Measurements from ENCODE around the gene DHRS12.
A peak's percentile ranks its signal among the peaks of the same experiment; 100 is the strongest.

Gene DHRS12

DNA sequence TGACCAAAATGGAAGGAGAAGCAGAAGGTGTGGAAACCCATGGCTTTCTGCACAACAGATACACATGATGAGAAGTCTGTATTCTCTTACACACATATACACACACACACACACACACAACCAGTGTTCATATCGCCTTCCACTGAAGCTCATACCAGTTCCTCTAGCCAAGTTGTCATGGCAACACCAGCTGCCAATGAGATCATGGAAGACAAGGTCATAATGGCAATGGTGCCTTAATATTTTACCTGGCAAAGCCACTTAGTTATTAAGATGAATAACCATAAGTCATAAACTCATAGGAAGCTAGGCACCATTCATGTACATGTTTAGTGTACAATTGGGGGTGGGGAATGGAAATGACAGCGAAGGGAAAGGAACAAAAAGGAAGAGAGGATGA is 2.6 kb upstream of the DHRS12 start:
- no peak for DNase-seq

DNA sequence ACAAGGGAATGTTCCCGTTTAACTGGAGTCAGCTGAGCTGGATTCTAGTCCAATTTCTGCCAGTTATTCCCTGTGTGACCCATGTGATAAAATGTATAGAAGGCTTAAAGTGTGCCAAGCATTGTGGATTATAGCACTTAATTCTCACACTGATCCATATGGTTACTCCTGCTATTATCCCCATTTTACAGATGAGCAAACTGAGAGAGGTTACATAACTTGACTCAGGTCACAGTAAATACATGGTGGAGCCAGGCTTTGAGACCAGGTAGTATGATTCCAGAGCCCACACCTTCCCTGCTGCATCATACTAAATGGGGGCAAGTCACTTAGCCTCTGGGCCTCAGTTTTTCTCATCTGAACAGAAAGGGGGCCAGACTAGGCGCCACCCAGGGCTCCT is 2.0 kb upstream of the DHRS12 start:
- no peak for DNase-seq

DNA sequence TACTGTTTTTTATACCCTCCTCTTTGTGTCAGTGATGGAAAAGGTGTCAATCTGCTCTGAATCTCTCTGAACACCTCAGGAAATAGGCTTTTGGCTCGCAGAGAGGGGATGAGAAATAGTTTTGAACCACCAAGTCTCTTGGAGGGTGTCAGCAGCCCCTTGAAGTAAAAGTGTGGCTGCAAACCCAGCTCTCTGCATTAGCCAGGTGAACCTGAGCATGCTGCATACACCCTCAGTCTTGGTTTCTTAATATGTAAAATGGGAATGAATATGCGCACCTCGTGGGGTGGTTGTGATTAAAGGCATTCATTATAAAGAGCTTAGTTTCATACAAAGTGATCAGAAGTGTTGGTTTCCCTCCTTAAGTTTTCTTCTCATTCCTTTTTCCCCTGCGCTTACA is 1.4 kb upstream of the DHRS12 start:
- DNase-seq: no peak

DNA sequence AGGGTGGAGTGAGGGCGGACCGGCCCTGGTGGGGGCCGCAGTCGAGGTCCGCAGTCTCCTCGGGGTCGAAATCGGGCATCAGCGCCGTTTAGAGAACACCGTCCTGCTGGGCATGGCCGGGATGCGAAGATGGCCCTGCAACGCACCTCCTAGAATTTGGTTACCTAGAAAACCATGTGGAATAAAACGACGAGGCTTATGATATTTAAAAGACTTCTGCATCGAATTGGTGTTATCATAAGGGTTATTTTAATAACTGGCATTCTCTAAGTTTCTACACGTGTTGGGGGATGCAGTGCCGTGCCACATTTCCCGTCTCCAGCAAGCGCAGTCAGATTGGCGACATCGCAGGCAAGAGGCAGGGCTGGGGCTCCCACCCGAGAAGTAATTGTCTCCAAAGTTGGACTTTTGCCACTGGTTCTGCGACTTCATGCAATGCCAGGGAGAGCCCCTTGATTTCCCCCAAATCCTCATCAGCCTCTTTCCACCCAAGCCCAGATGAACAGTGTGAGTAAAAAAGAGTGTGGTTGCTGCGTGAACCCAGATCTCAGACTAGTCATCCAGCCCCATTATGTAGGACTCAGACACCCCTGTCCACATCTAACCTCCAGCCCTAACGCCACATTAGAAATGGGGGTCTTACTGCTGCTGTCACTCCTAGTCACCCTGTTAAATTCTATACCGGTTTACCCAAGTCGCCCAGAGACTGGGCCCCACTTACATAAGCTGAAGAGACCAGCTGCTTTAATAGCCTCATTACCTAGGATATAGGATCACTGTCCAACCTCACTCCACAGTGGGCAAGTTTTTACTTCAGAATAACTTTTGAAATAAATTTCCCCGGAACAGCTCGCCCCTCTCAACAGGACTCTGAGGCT is 571 bp upstream of the DHRS12 start:
- DNase-seq: peak; percentile 38

DNA sequence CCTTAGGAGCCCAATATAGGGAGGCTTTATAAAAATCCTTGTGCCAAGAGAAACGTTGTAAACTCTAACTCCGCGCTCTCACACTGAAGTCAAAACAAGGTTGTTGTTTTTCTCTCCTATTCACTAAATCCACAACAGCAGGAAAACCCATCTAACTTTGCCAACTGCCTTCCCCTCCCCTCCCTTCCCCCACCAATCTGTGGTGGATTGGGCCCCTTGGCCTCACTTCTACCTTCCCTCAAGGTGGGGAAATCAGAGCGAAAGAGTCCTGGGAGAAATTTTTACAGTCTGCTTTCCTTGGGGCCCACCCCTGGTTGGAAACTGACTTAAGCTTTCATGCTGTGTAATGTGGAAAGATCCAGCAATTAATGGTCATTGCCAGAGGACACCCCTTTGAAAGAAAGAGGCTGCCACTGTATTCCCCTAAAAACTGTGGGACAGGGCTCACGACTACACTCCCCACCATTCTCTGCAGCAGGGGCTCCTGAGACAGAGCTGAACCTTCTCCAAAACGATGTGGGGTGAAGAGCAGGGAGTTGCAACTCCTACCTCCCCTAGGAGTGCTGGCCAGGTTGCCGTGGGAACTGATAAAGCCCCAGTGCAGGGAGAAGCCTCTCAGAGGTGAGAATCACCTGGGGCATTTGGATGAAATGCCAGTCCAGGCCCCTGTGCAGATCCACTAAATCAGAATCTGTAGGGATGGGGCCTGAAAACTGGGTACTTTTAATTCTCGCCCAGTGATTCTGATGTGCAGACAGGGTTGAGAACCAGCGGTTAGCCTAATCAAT is 1.1 kb downstream of the DHRS12 start:
- no peak for DNase-seq

DNA sequence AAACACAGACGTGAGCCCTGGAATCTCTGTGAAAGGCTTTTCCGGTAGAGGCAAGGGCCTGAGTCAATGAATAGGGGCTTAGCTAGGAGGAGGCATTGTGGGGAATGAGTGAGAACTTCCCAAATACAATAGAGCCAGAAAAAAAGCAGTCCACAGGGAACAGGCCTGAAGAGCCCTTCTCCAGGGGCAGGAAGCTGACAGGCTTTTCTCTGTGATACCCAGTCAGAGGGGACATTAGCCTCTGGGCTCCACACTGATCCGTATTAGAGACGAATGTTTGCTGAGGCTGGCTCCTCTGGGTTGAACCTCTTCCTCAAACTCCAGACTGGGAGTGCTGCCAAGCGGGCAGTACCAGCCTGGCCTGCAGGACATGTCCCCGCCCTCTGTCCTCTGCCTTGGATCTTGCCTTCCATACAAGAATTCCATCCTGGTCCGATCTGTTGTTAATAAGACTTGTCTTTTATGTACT is 2.3 kb downstream of the DHRS12 start:
- no peak for DNase-seq

DNA sequence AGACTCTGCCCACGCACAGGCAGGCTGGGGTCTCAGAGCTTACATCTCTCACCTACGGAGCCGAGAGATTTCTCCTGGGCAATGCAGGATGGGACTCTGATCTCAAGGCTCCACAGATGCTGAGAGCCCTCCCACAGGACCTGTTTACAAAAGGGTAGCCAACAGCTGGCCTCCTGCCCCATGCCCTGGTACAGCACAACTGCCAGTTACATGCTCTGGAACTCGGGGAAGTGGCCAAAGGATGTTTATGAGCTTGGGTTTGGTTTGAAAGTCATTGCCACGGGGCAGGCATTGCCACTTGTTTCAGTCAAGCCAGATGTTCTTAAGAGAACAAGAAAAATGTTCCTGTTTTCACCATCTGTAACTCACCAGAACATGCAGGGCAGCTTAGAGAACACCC is 3.5 kb downstream of the DHRS12 start:
- DNase-seq: no peak

DNA sequence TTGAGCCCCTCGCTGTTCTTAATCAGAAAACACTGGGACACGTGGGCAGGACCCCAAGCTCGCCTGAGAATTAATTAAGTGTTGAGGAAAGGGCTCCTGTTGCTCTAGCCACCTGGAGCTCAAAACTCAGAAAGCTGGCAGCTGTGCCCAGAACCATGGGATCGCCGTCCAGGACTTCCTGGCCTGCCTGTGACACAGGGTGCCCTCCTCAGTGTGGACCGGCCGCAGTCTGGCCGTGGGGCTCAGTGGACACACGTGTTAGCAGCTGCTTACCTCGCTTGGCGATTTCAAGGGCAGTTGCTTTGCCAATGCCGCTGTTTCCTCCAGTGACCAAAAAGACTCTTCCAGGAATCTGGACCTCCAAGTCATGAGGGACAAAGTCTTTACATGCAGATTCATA is 4.7 kb downstream of the DHRS12 start:
- DNase-seq: no peak

DNA sequence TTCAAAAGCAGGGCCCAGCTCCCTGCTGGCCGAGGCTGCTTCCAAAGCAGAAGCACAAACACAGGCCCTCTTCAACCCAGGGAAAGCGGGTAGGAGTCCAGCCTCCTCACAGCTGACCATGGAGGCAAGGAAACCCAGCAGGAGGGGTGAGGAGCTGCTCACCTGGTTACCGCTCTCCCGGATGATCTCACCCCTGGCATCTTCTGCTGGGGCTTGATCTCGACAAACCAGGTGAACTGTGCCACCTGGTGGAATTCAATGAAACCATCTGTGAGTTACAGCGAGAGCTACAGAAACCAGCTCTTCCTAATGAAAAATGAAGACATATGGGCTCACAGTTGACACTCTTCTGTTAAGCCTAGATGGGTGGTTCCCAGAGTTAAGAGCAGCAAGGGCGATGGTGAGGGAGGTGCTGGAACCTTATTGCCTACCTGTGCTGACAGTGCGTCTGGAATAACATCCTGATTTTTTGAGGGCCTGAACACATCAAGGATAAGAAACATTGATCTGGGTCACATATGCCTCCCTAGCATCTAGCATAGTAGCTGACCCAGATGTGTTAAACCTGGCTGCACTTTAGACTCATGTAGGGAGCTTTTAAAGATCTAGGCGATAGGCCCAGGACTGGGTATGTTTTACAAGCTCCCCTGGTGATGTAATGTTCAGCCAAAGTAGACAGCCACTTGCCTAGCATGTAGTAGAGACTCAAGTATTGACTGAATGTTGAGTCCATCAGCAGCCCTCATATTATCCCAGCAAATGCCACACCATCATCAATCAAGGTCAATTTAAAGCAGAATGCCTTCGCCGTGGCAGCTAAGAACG is 6.1 kb downstream of the DHRS12 start:
- peak; percentile 78 for DNase-seq

DNA sequence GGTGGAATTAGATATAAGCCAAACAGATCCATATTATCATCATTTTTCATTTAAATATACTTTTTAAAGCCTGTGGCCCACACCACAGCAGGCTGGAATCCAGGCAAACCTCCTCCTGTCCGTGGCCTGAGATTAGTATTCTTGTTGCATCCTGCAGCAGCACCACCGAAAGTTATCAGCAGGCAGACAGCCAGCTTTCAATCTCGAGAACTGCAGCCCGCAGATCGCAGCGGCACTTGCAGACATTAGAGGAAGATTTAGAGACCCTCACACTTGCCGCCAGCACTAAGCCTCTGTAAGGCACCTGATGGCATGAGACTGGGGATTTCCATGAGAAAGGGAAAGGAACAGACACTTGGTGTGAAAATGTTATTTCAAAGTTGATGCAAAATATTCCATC is 7.4 kb downstream of the DHRS12 start:
- no peak for DNase-seq

DNA sequence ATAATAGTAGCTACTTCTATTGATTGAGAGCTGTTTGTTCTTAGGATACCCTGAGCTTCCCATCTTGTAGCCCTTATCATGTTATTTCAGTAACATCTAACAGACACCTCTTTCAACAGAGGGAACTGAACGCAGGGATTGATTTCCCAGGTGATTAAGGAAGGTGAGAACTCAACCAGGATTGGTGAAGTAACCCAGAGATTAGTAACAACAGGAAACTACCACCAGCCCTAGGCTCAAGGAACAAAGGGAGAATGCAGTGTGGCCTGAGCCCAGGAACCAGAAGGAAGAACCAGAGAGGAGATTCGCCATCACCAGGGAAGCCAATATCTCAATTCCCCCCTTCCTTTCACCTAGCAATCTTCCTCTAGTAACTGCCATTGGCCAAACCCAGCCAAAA is 8.5 kb downstream of the DHRS12 start:
- DNase-seq: no peak

DNA sequence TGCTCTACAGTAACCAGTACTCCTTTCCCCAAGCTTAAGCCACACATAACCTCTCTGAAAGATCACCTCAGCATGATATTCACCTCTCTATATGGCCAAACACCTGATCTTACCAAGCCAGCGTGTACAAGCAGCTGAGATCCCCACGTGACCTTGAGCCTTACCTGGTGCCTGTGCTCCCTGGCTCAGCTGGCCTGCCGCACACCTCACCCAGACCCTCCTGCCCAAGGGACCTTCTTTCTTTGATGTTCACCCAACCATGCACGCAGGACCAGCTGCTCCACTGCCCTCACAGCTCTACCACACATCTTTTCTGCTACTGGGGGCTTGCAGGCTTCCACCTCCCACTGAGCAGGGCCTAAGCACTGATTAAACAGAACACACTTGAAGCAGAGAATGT is 9.0 kb downstream of the DHRS12 start:
- DNase-seq: no peak

DNA sequence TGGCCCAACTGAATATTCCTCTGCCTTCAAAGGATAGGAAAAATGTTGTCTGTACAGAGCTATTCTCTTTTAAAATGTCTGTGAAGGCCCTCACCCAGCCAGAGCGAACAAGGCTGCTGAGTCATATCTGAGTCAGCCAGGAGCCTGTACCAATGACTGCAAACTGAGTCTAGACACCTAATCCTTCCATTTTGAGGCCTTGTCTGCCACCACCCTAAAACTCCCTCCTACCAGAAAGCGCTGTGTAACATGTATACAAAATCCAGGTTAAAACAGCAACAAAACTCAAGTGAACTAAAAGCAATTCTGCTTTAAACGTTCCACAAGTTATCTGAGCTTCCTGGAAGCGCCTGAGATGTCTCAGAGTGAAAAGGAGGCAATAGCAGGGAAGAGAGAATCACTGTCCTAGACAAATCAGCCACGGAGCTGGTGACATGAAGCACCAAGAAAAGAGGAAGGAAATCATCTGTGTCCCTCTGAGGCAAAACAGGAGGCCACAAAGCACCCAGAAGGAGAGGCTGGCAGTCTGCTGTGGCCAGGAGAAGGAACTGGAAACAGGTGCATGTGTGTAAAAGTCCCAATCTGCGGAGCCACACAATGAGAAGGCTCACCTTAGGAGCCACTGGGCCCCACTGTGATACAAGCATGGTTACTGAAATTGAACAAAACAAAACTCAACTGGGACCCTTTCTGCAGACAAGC is 10.2 kb downstream of the DHRS12 start:
- DNase-seq: peak; percentile 72

DNA sequence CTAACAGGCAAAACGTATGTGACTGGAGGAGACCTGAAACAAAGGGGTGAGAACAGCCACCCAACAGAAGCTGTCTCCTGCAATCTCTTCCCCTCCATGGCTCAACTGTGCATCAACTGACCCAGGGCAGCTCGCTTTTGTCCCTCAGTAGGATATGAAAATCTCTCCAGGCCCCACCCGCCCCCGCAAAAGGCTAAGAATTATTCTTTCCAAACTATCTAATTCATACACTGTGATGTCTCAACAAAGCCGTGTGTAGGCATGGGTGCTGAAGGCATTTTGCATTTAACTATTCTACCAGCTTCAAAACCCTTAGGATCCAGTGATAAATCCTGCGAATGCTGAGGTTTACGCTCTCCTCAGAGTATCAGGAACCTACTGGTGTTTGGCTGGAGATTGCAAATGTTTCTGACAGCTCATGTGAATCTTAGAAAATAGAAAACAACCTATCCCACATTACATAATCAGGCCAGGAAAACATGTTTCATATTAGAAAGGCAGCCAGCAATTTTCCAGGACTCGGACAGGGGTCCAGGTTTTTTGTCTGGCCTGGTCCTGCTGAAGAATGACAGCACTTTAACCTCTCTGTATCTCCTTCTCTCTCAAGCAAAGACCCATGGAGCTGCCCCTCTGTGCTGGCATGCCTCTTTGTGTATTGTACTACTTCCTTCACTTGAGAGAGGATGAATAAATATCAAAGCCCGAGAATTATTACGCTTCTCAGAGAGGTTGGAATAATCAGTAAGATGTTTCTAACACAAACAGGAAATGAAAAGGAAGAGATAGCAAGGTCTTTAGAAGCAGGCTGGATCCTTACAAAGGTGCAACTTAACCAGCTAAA is 17.3 kb downstream of the DHRS12 start:
- DNase-seq: no peak

DNA sequence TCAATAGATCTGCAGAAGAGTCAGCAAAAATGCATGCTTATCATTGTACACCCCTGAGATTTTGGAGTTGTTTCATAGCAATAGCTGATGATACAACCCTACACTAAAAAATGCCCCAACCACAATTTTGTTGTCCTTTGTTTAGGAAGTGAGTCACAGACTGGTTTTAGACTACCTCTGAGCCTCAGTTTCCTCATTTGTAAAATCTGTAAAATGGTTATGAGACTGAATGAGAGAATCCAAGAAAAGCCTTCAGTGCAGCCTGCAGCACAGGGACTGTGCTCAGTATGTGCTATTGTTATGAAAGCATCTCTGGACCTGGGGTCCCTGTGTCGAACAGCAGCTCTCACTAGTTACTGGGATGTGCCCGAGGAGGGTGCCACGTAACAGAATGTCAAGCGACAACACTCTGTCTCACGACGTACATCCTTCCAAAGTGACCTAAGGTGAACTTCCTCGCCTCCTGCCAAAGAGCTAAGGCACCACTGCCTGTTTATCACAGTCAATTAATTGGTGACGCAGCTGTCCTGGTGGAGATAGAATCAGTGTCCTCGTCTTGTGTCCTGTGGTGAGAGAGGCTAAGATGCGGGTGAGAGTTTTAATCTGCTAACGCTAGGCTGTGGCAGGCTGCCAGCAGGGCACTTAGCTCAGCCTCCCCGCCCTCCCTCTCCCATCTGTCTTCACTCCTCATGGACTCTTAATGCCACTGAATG is 18.1 kb downstream of the DHRS12 start:
- DNase-seq: peak; percentile 70

DNA sequence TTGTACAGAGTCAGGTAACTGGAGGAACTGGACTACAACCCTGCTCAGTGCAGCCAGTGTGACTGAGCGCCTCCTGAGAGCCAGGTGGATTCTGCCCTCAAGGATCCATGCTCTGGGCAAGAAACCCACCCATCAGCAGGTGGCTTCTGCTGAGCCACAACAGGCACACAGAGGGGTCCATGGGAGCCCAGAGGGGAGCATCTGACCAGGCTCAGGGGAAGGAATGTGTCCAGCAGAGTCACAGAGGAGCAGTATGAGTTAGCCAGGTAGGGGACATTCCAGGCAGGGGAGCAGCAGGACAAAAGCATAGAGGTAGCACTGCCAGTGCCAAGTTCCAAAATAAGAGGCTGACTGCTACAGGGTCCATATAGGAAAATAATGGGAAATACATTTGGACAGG is 19.9 kb downstream of the DHRS12 start:
- no peak for DNase-seq

DNA sequence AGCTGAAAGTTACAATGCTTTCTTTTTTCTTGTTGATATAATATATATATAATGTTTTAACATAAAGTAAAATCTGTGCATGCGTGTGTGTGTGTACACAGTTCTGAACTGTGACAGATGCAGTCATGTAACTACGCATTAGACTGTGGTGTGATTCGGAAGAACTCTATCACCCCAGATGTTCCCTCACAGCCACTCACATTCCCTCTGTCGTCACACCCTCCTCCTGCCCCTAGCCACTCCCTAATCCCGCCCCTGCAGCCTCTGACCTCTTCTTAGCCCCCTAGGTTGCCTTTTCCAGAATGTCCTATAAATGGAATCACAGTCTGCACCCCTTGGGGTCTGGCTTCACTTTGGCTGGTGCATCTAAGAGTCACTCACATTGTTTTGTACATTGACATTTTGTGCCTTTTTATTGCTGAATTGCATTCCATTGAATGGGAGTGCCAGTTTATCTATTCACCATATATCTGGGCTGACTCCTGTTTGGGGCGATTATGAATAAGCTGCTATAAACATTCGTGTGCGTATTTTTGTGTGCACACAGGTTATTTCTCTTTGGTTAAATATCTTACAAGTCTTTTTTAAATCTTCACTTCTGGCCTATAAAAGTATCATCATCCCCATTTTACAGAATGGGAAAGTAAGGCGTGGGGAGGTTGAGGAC is 20.4 kb downstream of the DHRS12 start:
- DNase-seq: no peak

DNA sequence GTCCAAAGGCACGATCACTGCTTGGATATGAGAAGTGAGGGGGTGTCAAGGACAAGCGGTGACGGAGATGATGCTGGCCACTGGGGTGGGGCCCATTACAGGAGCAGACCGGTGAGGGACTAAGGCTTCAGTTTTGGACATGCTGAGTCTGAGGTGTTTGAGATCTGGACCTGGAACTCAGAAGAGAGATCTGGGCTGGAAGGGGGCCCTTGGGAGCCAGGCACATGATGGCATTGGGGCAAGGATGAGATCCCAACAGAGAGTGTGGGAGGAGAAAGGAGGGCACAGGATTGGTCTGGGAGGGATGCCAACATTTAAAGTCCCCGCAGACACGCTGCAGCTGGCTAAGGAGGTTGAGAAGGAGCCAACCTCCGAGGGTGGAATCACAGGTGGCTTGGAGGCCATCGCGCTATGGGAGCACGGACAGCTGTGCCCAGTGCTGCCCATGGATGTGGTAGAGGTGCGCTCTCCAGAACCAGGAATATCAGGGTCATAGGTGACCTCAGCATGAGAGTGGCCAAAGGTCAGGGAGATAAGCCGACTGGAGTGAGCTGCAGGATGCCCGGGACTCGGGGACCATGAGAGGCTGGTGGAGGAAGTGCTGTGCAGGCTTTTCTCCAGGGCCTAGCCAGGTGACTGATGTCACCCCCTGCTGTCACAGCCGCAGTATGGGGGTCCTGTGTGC is 21.8 kb downstream of the DHRS12 start:
- no peak for DNase-seq

DNA sequence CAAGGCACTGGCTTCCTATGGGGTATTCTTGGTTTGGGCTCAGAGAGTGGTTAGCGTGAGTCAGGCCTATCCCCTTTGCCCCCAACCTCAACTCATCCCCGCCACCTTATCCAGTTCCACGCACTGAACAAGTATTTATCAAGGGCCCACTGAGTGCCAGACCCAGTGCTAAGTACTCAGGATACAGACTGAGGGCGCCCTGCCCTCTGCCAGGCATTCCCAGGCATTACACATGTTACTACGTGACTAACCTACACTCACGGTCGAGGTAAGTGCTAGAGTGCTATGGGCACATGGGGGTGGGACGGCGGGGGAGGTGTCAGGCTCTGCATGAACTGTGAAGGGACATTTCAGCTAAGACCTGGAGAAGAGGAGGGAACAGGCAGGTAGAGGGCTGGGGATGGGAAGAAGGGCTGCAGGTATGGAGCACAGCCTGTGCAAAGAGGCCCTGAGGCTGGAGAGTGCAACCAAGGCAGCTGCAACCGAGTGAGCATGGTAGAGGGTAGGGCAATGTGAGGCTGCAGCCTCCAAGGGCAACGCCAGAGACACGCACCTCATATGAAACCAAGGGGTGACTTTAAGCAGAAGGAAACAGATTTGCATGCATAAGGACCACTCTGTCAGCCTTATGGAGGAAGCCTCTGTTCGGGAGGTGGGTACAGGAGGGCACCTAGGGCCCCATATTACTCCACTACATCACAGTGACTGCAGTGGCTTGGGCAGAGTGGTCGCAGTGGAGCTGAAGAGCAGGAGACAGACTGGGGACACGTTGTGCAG is 22.5 kb downstream of the DHRS12 start:
- no peak for DNase-seq

All from activated CD4-positive, alpha-beta T cell treated with anti-CD3 and anti-CD28 coated beads, Interleukin-2, amount 50 U/mL, for 16 hours (primary cell).